HG02970 (cell line): ENCODE data around the gene LSP1.

Experiments
- ATAC-seq: cut with Tn5 transposase; IDR thresholded peaks from one replicate; pipeline ENCODE4 v1.9.1; 2021; ENCODE audit warnings: mild to moderate bottlenecking, moderate library complexity, moderate number of reproducible peaks; ENCODE audit not compliant: unreplicated experiment, low FRiP score

Gene LSP1

DNA sequence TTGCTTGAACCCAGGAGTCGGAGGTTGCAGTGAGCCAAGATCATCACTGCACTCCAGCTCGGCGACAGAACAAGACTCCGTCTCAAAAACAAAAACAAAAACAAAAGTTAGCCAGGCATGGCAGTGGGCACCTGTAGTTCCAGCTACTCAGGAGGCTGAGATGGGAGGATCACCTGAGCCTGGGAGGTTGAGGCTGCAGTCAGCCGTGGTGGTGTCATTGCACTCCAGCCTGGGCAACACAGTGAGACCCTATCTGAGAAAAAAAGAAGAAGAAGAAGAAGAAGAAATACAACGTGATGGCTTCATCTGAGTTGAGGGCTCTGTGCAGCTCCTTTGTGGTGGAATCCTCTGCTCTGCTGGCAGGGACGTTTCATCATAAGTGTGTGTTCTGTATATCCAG is 56.6 kb downstream of the LSP1 start:
- ATAC-seq = no peak

DNA sequence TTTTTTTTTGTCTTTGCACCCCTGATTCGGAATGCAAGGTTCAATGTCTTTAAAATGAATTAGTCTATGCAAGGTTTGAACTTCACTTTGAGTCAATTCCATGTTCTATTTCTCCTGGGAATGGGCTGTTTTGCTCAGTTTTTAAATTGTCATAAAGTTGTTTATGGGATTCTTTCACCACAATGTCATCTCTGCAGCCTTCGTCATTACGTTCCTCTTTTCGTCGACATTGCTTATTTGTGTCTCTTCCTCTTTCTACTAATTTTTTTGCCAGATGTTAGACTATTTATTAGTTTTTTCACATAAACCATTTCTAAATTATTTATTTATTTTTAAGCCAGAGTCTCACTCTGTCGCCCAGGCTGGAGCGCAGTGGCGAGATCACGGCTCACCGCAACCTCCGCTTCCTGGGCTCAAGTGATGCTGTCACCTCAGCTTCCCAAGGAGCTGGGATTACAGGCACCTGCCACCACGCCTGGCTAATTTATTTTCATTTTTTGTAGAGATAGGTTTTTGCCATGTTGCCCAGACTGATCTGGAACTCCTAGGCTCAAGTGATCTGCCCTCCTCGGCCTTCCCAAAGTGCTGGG is 59.5 kb downstream of the LSP1 start:
- ATAC-seq = no peak

DNA sequence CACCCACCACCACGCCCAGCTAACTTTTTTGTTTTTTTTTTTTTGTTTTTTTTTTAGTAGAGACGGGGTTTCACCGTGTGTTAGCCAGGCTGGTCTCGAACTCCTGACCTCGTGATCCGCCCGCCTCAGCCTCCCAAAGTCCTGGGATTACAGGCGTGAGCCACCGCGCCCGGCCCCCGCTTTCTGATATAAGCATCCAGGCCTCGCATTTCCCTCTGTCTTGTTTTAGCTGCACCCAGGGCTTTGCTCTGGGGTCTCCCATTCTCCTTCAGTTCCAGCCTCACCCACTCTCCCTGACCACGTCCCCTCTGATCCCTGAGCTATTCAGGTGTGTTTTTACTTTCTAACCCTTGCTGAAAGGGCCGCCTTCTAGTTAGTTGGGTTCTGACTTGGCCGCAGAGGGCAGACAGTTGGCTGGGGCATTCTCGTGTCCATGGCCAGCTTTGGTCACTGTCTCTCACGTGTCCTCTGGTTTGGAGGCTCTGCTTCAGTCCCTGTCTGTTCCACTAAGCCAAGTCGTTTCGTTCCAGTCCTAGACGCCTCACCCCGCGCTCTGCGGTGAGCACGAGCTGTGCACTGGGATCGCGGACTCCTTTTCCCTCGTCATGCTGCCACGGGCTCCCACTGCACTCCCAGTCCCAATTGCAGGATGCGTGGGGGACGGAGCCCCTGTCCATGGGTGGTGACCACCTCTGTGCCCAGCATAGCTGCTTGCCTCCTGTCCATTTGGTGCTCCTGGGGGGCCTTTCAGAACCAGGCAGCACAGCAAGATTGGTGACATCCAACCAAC is 60.6 kb downstream of the LSP1 start:
- no peak for ATAC-seq

DNA sequence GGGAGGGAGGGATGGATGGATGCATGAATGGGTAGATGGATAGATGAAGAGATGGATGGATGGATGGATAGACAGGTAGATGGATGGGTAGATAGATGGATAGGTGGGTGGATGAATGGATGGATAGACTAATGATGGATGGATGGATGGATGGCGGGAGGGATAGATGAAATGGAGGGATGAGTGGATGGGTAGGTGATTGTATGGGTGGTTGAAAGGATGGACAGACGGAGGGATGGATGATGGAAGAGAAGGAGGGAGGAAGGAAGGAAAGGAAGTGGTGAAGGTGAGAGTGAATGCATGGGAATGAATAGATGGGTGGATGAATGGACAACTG is 62.9 kb downstream of the LSP1 start:
- no peak for ATAC-seq

DNA sequence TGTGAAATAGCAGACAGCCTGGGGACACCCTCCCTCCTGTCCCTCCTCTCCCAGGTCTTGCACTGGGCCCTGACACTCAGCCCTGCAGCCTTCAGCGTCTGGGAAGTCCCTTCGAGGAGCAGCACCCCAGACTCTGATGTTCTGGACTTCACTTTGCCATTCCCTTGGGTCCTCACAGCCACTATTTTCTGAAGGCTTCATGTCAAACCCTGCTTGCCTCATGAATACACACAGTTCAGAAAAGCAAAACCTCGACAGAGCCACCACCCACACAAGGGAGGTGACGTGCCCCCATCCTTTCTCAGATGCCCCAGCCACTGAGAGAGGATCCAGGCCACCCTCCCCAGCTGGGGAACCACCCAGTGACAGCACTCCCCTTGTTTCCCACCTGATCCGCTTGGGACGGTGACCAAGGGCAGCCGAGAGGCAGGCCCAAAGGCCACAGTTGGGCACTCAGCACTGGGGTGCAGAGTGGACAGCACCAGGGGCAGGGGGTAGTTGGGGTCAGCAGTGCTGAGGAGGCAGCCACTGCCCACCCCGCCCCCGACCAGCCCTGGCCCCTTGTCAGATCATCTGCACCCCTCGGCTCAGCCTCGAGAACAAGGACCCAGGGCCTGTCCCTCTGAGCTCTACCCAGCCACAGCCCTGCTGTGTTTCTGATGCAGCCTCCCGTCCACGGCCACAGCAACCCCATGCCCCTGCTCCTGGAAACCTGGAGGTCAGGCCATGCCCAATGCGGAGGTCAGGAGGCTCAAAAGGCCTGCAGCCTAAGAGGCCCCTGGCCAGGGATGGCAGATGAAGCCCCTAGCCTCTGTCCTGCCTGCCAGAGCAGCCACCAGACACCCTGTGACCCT is 63.5 kb downstream of the LSP1 start:
- ATAC-seq = no peak

DNA sequence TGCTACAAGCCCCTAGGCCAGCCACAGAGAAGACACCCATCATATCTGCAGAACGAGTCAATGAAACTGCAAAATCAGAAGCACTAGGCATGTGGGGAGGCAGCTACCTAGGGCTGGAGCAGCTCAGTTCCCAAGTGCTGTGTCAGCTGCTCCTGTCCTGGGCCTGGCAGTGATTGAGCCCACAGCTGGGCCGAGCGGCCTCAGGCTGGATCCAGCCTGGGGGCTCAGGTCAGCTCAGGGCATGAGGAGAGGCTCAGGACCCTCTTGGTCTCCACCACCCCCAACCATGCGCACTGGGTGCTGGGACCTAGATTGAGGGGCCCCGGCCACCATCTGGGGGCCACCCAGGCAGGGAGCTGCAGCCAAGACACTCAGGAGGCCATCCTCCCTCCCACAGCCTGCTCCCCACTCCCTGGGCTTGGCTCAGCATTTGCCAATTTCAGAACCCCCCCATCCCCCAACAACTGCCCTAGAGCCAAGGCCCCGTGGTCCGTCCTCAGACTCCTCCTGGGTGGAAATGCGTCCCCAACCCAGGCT is 64.2 kb downstream of the LSP1 start:
- ATAC-seq = no peak

DNA sequence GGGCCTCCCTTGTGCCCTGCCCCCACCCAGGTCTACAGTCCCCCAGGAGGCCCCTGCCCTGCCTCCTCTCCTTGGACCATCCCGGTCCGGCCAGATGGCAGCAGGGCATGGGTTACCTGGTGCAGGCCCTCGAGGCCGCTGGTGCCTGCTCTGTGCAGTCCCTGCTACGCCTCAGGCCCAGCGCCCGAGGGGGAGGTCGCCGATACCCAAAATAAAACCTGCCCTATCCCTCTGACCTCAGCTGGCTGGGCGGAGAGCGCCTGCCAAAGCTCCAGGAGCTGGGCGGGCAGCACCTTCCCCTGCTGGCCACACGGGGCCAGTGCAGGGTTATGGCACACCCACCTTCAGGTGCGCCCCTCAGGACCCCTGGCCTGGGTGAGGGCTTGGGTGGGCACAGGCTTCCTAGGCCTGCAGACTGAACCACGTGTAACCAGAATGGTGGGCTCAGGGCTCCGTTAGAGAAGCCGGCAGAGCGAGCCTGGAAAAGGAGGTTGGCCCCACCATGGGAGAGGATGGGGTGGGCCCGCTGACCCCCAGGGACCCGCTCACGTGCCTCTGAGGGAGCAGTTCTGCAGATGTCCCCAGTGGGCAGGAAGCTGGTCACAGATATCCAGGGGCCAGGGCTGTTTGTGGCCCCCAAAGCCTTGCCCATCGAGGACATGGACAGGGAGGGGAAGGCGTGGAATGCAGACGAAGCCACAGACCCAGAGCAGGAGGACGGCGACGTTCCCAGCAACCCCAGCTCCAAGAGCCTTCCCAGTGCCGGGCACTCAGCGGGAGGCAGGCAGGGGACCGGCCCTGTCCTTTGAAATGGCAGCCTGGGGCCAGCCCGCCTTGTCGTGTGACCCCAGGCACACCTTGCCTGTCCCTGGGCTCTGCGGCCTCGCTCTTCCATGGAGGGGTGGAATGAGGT is 64.9 kb downstream of the LSP1 start:
- ATAC-seq = no peak

DNA sequence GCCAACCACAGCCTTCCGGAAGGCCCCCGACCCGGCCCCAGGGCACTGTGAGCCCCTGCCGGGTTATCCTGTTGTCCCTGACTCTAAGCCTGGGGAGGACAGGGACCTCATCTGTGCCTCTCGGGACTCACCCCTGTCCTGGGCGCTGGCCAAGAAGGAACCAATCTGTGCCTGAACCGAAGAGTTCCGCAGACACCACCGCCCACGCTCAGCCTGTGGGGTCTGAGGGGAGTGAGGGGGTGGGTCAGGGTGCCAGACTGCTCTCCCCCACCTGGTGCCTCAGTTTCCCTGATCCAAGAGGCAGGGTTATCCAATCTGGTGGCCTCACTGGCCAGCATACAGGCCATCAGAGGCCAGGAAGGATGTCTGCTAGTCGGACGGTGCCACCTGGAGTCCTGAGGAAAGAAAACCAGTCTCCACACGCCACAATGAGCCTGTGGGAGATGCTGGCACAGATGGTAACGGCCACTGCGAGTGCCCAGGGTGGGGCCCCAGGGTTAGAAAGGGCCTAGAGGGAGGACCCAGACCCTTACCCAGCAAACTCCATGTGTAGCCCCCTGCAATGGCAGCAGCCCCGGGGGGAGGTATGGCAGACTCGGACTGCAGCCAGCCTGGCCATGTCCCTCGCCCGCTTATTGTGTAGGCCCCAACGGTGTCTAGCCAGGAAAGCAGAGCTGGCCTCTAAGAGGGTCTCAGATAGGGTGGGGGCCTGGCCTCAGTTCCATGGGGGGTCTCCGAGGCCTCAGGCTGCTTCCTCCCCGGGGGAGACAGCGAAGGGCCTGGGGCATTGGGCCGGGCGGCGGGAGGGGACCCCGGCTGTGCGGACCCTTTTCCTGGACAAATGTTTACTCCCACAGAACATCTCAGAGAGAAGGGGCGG is 65.8 kb downstream of the LSP1 start:
- ATAC-seq = no peak

DNA sequence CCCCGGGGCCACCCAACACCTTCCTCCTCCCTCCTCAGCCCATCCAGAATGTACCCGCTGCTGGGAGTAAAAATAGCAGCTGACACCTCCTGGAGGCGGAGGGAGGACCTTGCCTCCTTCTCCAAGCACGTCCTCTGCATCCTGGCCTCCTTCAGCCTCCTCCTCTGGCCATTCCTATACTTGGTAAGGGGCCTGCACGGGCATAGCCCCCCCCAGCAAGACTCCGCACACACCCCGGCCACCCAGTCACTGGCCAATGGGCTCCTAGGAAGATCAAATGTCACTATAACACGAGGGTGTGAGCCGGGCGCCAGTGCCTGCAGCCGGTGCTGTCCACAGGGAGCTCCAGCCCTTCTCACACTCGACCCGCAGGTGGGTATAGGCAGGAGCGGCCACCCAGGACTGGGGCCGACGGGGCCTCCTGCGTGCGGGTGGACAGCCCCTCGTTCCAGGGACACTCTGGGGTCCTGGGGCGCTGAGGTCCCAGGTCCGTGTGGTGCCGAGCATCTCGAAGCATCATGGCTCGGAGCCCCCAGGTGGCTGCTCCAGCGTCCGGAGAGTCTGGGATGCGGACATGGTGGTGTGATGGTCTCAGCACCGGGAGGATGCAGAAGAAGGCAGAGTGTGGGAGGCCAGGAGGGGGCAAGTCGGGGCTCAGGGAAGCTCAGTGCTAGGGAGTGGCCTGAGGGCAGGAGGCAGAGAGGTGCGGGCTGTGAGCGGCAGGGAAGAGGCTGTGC is 66.7 kb downstream of the LSP1 start, which contains the start of gene TNNT3:
TNNT3 (plus strand) TSS at position 313 of the 737 bp plus-strand sequence. CDS start 3,172 bp downstream, outside the sequence.
- no peak for ATAC-seq

DNA sequence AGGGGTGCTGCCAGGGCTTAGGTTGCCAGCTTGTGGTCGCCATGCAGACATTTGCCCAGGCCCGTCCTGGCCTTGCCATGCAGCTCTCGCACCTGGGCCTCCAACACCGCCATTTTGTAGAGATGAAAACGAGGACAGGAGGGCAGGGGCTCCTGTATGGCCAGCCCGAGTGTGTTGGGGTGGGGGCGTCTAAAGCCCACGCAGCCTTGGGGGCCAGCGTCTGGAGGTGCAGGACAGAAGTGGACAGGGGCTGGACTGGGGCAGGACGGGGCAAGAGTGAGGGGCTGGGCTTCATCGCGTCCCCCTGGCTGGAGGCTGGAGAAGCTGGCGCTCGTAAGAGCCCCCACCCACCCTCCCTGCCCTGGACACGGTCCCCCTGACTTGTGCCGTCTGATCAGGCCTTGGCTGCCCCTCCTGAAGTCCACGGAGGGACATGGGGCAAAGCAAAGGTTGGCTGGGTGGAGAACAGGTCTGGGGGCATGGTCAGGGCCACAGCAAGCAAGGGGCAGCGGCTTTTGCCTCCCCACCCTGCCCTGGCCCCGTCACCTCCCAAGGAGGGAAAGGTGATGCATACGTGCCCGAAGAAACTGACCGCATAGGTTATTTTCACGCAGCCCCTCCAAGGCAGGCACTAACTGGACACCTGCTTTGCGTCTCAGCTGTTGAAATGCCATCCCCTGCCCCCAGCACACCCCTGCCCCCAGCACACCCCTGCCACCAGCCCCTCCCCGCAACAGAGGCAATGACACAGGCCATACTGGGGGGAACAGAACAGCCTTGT is 67.4 kb downstream of the LSP1 start:
- ATAC-seq = no peak

DNA sequence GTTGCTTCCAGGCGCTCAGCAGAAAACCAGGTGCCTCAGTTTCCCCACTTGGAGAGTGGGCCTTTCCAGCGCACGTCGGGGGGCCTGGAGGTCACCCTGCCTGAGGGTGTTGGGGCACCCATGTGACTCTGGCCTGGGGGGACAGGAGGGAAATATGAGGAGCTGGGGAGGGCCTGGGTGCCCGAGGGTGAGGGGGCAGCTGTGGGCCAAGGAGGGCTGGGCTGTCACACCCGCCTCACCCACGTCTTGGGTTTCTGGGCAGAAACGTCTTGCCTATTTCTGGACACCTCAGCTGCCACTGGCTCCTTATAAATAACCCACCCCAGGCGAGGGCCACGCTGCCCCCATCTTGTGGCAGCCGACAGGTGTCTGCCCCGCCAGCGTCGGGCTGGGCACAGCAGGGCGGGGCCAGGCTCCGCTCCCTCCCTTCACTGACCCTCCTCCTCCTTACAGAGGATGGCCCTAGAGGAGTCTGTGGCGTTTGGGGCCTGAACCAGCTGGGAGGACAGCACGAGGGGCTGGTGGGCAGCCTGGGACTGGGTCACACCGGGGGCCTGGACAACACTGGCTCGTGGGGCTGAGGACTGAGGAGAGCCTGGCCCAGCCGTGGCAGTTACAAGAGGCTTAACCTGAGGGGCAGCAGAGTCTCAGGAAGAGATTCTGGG is 68.2 kb downstream of the LSP1 start:
- ATAC-seq = no peak

DNA sequence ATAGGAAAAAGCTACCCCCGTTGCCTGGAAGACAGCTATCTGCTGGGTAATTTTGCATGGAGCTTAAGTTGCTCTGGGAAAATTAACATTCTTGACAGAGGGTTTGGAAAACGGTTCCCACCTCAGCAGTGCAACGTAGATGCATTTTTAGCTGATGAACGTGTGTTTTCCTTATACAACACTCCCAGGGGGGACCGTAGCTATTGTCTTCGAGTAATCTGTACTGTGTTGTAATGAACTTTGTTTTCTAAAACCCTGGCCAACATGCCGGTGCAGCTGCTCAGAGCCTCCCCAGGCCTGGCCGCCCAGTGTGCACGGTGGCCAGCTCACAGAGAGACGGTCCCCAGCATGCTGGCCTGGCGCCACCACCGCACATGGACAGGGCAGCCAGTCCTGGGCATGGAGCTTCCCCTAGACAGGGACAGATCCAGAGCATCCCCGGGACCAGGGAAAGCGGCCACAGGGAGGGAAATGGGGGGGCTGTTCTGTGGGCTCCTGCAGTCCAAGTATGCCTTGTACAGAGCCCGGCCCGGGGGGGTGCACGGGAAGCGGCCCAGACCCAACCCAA is 68.8 kb downstream of the LSP1 start:
- ATAC-seq = no peak

DNA sequence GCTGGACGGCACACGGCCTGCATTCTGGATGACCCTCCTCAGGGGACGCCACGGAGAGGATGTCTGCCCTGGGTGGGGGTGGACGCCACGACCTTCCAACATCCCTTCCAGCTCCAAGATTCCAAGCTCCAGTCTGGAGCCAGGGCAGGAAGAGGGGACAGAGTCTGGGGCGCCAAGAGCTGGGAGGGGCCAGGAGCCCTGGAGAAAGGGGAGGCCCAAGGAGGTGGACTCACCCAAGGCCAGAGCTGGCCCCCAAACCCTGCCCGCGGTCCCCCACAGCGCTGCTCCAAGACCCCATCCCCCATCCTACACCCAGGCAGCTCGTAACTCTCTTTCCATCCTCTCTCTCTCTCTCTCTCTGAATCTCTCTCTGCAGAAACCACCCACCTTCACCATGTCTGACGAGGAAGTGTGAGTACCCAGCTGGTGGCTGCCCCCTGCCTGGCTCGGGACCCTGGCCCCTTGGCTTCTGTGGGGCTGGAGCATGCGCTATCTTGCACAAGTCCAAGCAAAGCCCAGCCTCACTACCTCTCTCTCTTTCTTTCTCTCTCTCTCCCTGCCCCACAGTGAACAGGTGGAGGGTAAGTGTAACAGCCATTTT is 69.7 kb downstream of the LSP1 start:
- ATAC-seq = no peak

DNA sequence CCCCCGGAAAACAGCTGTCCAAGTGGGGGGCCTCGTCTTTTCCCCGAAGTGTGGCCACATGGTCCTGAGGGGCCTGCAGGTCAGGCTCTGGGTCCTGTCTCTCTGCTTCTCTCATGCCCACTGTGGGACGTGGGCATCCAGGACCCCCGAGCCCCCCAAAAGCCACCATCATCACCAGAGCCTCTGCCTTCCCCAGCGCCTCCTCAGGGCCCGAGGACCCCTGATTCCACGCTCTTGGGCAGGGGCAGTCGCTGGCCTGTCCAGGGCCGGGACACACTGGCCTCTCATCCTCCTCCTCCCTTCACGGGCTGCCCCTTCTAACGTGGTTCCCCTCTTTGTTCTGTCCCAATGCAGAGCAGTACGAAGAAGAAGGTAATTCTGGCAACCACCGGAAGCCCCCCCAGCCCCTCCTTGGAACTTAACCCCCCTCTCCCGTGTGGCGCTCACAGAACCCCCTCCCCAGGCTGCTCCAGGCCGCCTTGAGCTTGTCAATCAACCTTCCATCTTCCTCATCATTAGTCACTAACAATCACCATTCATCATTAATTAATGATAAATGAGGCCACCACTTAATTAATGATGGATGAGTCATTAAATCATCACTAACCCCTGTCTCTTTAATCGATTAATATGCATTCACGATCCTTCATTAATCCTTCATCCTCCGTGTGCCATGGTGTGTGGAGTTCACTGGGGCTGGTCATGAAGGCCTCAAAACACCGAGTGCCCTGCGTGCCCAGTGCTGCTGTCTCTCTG is 70.5 kb downstream of the LSP1 start:
- no peak for ATAC-seq

DNA sequence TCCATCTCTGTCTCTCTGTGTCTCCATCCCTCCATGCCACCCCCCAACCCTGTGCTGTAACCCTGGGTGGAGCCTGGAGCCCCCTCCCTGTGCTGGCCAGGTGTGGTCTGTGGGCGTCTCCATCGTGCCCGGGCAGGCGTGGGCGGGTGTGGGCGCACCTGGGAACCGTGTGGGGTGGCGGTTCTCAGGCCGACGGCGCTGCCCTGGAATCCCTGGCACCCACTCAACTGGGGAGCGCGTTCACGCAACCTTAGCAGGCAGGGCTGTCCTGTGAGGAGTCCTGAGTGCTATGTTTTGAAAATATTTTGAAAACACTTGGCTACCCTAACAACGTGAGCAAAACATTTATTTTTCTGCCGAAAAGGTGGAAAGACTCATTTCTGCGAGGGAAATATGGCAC is 71.3 kb downstream of the LSP1 start:
- ATAC-seq = no peak
